Measurements from ENCODE around the gene SCAPER. TPM values are rescaled to one million over a fixed set of nuclear protein-coding genes. Genes with fewer than 3 reads are reported as not detected.
"Not testable (repeated sequence)": the region's sequence is repeated elsewhere in the genome, so short reads cannot be mapped to it uniquely, and the experiment has no call there.

SCAPER gene
- total RNA-seq, 1 experiment from 2014 or later: 7.4 TPM

DNA sequence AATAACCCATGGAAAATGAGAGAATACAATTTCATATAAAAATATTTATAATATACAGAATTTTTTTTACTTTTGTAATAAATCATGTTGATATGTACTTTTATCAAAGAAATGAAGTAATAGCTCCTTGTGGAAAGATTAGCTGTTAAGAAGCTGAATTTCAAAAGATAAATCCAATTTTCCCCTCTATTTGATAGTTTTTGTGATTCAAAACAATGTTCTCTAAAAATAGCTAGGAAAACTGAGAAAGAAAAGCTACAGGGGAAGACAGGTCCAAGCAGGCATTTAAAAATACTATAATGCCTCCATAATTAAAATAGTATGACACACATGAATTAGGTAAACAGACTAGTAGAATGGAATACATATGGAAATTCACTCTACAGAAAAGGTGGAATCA lies 44.9 kb downstream of the SCAPER start:
- H3K27me3 ChIP-seq (ENCODE audit: insufficient read depth, low read length): no peaks in the 10 kb centered on the region
- no peak overlapping the region for H2BK5ac ChIP-seq (ENCODE audit: insufficient read length, low read length)
- H3K4me1 ChIP-seq (ENCODE audit: insufficient read depth, low read length): no peaks in the 10 kb centered on the region
- no peak overlapping the region for H3K18ac ChIP-seq (ENCODE audit: insufficient read length, low read depth, low read length)
- H3K36me3 Mint-ChIP-seq (ENCODE audit: insufficient read depth in 1 of 3, low read depth in 3 of 3): peaks cover 8 to 10% (median 9%) of the 10 kb centered on the region in 3 experiments; a peak in 6 of 7 replicates
- H3K9ac ChIP-seq (ENCODE audit: extremely low read depth, insufficient read length, low read length): no peak overlapping the region
- H3K14ac ChIP-seq (ENCODE audit: insufficient read depth, low read length): no peak overlapping the region
- H3K79me2 ChIP-seq (ENCODE audit: insufficient read depth, low read length): no peaks in the 10 kb centered on the region
- H3K27ac Mint-ChIP-seq: no peak overlapping the region
- H3K4ac ChIP-seq (ENCODE audit: low read depth, low read length): no peak overlapping the region
- no peaks in the 10 kb centered on the region for H4K20me1 ChIP-seq (ENCODE audit: control insufficient read depth, insufficient read depth, insufficient read length)
- no peak for DNase-seq
- H3K23me2 ChIP-seq (ENCODE audit: insufficient read length, low read depth, low read length, poor library complexity, severe bottlenecking): no peaks in the 10 kb centered on the region
- TF ChIP-seq, protein P1, sequence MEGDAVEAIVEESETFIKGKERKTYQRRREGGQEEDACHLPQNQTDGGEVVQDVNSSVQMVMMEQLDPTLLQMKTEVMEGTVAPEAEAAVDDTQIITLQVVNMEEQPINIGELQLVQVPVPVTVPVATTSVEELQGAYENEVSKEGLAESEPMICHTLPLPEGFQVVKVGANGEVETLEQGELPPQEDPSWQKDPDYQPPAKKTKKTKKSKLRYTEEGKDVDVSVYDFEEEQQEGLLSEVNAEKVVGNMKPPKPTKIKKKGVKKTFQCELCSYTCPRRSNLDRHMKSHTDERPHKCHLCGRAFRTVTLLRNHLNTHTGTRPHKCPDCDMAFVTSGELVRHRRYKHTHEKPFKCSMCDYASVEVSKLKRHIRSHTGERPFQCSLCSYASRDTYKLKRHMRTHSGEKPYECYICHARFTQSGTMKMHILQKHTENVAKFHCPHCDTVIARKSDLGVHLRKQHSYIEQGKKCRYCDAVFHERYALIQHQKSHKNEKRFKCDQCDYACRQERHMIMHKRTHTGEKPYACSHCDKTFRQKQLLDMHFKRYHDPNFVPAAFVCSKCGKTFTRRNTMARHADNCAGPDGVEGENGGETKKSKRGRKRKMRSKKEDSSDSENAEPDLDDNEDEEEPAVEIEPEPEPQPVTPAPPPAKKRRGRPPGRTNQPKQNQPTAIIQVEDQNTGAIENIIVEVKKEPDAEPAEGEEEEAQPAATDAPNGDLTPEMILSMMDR (conservative IDR thresholded peaks at IDR 0.05): no peak
- H2BK15ac ChIP-seq (ENCODE audit: low read depth, low read length): no peak overlapping the region
- H3K23ac ChIP-seq (ENCODE audit: insufficient read length, low read depth, low read length): no peak overlapping the region
- no peaks in the 10 kb centered on the region for H3K9me3 ChIP-seq (ENCODE audit: control insufficient read depth, low read depth, low read length)
- no peak overlapping the region for H2BK12ac ChIP-seq (ENCODE audit: insufficient read length, low read depth, low read length)
- H3K4me2 ChIP-seq (ENCODE audit: insufficient read depth, insufficient read length, low read length): no peak overlapping the region
- H4K91ac ChIP-seq (ENCODE audit: insufficient read length, low read depth, low read length): no peak overlapping the region
- H4K8ac ChIP-seq (replicated peaks; ENCODE audit: insufficient read length, low read depth, low read length): no peak overlapping the region
- no peak overlapping the region for H2BK120ac ChIP-seq (ENCODE audit: low read depth, low read length, poor library complexity, severe bottlenecking)
- no peak overlapping the region for H4K5ac ChIP-seq (ENCODE audit: insufficient read length, low read depth, low read length)
- H3K9me3 Mint-ChIP-seq: peaks cover 0 to 3% of the 10 kb centered on the region in 2 experiments; a peak in 3 of 5 replicates
- H2AK5ac ChIP-seq (ENCODE audit: insufficient read length, low read length): no peak overlapping the region
- no peak overlapping the region for H3K27ac ChIP-seq (ENCODE audit: insufficient read length, low read depth, low read length)
- no peaks in the 10 kb centered on the region for H3K27me3 Mint-ChIP-seq (ENCODE audit: low read depth)
- H3K4me3 Mint-ChIP-seq: no peak overlapping the region
- peaks cover 3 to 4% of the 10 kb centered on the region in 2 experiments; a peak in 3 of 4 replicates for H3K4me1 Mint-ChIP-seq
- no peaks in the 10 kb centered on the region for H3K79me1 ChIP-seq (ENCODE audit: insufficient read depth, low read depth, low read length, poor library complexity, severe bottlenecking)
- H3K56ac ChIP-seq (ENCODE audit: insufficient read length, low read depth, low read length): no peak overlapping the region
- H2AFZ ChIP-seq (ENCODE audit: low read length): no peak overlapping the region
- H2BK20ac ChIP-seq (ENCODE audit: low read depth, low read length, poor library complexity, severe bottlenecking): no peak overlapping the region
- H3T11ph ChIP-seq (ENCODE audit: low read length): no peak overlapping the region

DNA sequence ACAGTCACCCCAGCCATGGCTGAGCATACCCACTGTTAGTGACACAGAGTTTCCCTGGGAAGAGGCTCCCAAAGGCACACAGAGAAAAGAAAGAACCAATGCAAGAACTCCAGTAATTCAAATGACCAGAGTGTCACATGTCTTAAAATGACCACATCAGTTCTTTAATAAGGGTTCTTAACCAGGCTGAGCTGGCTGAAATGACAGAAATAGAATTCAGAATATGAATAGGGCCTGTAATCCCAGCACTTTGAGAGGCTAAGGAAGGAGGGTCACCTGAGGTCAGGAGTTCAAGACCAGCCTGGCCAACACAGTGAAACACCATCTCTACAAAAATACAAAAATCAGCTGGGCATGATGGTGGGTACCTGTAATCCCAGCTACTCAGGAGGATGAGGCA lies 54.8 kb downstream of the SCAPER start:
- peaks cover 0 to 20% of the 10 kb centered on the region in 2 experiments; a peak in 4 of 5 replicates for H3K9me3 Mint-ChIP-seq
- H3K27ac Mint-ChIP-seq; H3K27ac ChIP-seq (ENCODE audit: insufficient read length, low read depth, low read length); H4K8ac ChIP-seq (replicated peaks; ENCODE audit: insufficient read length, low read depth, low read length); H3K18ac ChIP-seq (ENCODE audit: insufficient read length, low read depth, low read length); H3K27me3 ChIP-seq (ENCODE audit: insufficient read depth, low read length); H3K9ac ChIP-seq (ENCODE audit: extremely low read depth, insufficient read length, low read length); H3K4me2 ChIP-seq (ENCODE audit: insufficient read depth, insufficient read length, low read length); H3K4ac ChIP-seq (ENCODE audit: low read depth, low read length); H2AK5ac ChIP-seq (ENCODE audit: insufficient read length, low read length); H3K14ac ChIP-seq (ENCODE audit: insufficient read depth, low read length); H3K23ac ChIP-seq (ENCODE audit: insufficient read length, low read depth, low read length); H3K56ac ChIP-seq (ENCODE audit: insufficient read length, low read depth, low read length); H2BK15ac ChIP-seq (ENCODE audit: low read depth, low read length); DNase-seq; H3T11ph ChIP-seq (ENCODE audit: low read length); H3K79me1 ChIP-seq (ENCODE audit: insufficient read depth, low read depth, low read length, poor library complexity, severe bottlenecking); H4K91ac ChIP-seq (ENCODE audit: insufficient read length, low read depth, low read length); H3K79me2 ChIP-seq (ENCODE audit: insufficient read depth, low read length); H3K4me1 Mint-ChIP-seq; H3K4me1 ChIP-seq (ENCODE audit: insufficient read depth, low read length); H3K23me2 ChIP-seq (ENCODE audit: insufficient read length, low read depth, low read length, poor library complexity, severe bottlenecking); H4K5ac ChIP-seq (ENCODE audit: insufficient read length, low read depth, low read length); H2BK120ac ChIP-seq (ENCODE audit: low read depth, low read length, poor library complexity, severe bottlenecking); H2BK5ac ChIP-seq (ENCODE audit: insufficient read length, low read length); H3K27me3 Mint-ChIP-seq (ENCODE audit: low read depth); H3K9me3 ChIP-seq (ENCODE audit: control insufficient read depth, low read depth, low read length); H2AFZ ChIP-seq (ENCODE audit: low read length); H3K4me3 Mint-ChIP-seq; H2BK12ac ChIP-seq (ENCODE audit: insufficient read length, low read depth, low read length); H4K20me1 ChIP-seq (ENCODE audit: control insufficient read depth, insufficient read depth, insufficient read length); H2BK20ac ChIP-seq (ENCODE audit: low read depth, low read length, poor library complexity, severe bottlenecking): not testable (repeated sequence)
- H3K36me3 Mint-ChIP-seq (ENCODE audit: insufficient read depth in 1 of 3, low read depth in 3 of 3): peaks cover 21 to 38% (median 32%) of the 10 kb centered on the region in 3 experiments

Measured in H9 (cell line).